CD14-positive monocyte (primary cell): ENCODE data around the gene CORO1A. TPM values are rescaled to one million over a fixed set of nuclear protein-coding genes. Genes with fewer than 3 reads are reported as not detected.
A peak's percentile ranks its signal among the peaks of the same experiment; 100 is the strongest.
"Not testable (repeated sequence)": the region's sequence is repeated elsewhere in the genome, so short reads cannot be mapped to it uniquely, and the experiment has no call there.

Experiments
- DNase-seq, 3 donors: peaks; one replicate each; pipeline ENCODE4 v3.0.0-alpha.2; 2011 to 2022
- H2AFZ ChIP-seq: 2 replicates; pipeline ENCODE4 v1.6.0; 2012; ENCODE audit warnings: mild to moderate bottlenecking, low read depth, low read length, inconsistent platforms; ENCODE audit not compliant: insufficient read depth, poor library complexity, severe bottlenecking
- H3K27ac ChIP-seq, 2 donors: 1 replicate in 1 of 2; 2 replicates in 1 of 2; pipeline ENCODE4 v1.5.1; 2012 to 2013; ENCODE audit warnings: low read length in 2 of 2, control low read depth in 1 of 2, inconsistent platforms in 1 of 2, low read depth in 1 of 2, mild to moderate bottlenecking in 1 of 2
- H3K27me3 ChIP-seq, 2 donors: one replicate each; pipeline versions ENCODE4 v1.6.0 to v1.6.1; 2011 to 2013; ENCODE audit warnings: low read length in 2 of 2; ENCODE audit not compliant: control insufficient read depth in 2 of 2, insufficient read depth in 2 of 2
- H3K36me3 ChIP-seq, 2 donors: replicated peaks in 1 of 2; 1 replicate in 1 of 2; 2 replicates in 1 of 2; pipeline versions ENCODE4 v1.5.1 to v1.6.1; 2012 to 2013; ENCODE audit warnings: low read length in 2 of 2, control low read depth in 1 of 2, inconsistent platforms in 1 of 2, mild to moderate bottlenecking in 1 of 2; ENCODE audit not compliant: insufficient read depth in 2 of 2, control insufficient read depth in 1 of 2
- H3K4me1 ChIP-seq, 2 donors: 1 replicate in 1 of 2; 2 replicates in 1 of 2; pipeline versions ENCODE4 v1.5.1 to v1.6.1; 2012 to 2013; ENCODE audit warnings: low read length in 2 of 2, control low read depth in 1 of 2, inconsistent platforms in 1 of 2, mild to moderate bottlenecking in 1 of 2, moderate library complexity in 1 of 2; ENCODE audit not compliant: insufficient read depth in 2 of 2, control insufficient read depth in 1 of 2
- H3K4me2 ChIP-seq: replicated peaks from 2 replicates; pipeline ENCODE3; 2012; ENCODE audit warnings: low read length, moderate library complexity, mild to moderate bottlenecking; ENCODE audit not compliant: poor library complexity, severe bottlenecking; ENCODE audit errors: extremely low read depth
- H3K4me3 ChIP-seq, 3 experiments: fragments of 200-600 bp in 1 of 3; sonication (generic) in 1 of 3; replicated peaks in 1 of 3; 1 replicate in 2 of 3; 2 replicates in 1 of 3; pipeline ENCODE4 v1.5.1; 2011 to 2013; ENCODE audit warnings: low read length in 3 of 3, mild to moderate bottlenecking in 3 of 3, control low read depth in 2 of 3, low read depth in 2 of 3, inconsistent platforms in 1 of 3, moderate library complexity in 1 of 3
- H3K79me2 ChIP-seq: 2 replicates; pipeline ENCODE4 v1.6.0; 2012; ENCODE audit warnings: mild to moderate bottlenecking, control low read depth, inconsistent platforms, low read length, moderate library complexity; ENCODE audit not compliant: insufficient read depth
- H3K9ac ChIP-seq: 2 replicates; pipeline ENCODE4 v1.6.0; 2017; ENCODE audit warnings: low read length, mild to moderate bottlenecking; ENCODE audit not compliant: insufficient read depth, poor library complexity, severe bottlenecking
- H3K9me3 ChIP-seq, 2 donors: replicated peaks in 1 of 2; 1 replicate in 1 of 2; 2 replicates in 1 of 2; pipeline versions ENCODE4 v1.5.1 to v1.6.1; 2012 to 2013; ENCODE audit warnings: low read length in 2 of 2, control low read depth in 1 of 2; ENCODE audit not compliant: control insufficient read depth in 1 of 2, insufficient read depth in 1 of 2
- H4K20me1 ChIP-seq: 2 replicates; pipeline ENCODE4 v1.6.0; 2012; ENCODE audit warnings: mild to moderate bottlenecking, low read length, control low read depth, moderate library complexity; ENCODE audit not compliant: insufficient read depth
- H3K27ac Mint-ChIP-seq, 7 donors: one replicate each; pipeline ENCODE4 v1.8.0; 2020; ENCODE audit warnings: mild to moderate bottlenecking in 7 of 7, mixed read lengths in 7 of 7, moderate library complexity in 6 of 7, inconsistent platforms in 2 of 7
- H3K27me3 Mint-ChIP-seq, 3 donors: one replicate each; pipeline ENCODE4 v1.8.0; 2021 to 2022; ENCODE audit warnings: low read depth in 3 of 3, mild to moderate bottlenecking in 3 of 3, mixed read lengths in 3 of 3, moderate library complexity in 3 of 3, inconsistent platforms in 1 of 3
- H3K36me3 Mint-ChIP-seq, 2 donors: one replicate each; pipeline ENCODE4 v1.8.0; 2020; ENCODE audit warnings: mixed read lengths in 2 of 2, inconsistent platforms in 1 of 2, mild to moderate bottlenecking in 1 of 2
- H3K4me1 Mint-ChIP-seq: one replicate; pipeline ENCODE4 v1.8.0; 2020; ENCODE audit warnings: mild to moderate bottlenecking, mixed read lengths
- H3K4me3 Mint-ChIP-seq, 2 donors: one replicate each; pipeline ENCODE4 v1.8.0; 2020; ENCODE audit warnings: mild to moderate bottlenecking in 2 of 2, mixed read lengths in 2 of 2, moderate library complexity in 1 of 2
- H3K9me3 Mint-ChIP-seq, 7 donors: one replicate each; pipeline ENCODE4 v1.8.0; 2020 to 2022; ENCODE audit warnings: mixed read lengths in 7 of 7, mild to moderate bottlenecking in 6 of 7, moderate library complexity in 6 of 7, inconsistent platforms in 2 of 7
- CTCF ChIP-seq: fragments of 200-600 bp; IDR thresholded peaks from one replicate; pipeline ENCODE4 v1.8.0; 2022; ENCODE audit warnings: antibody characterized with exemption, mild to moderate bottlenecking
- WGBS: methylation state at CpG from one replicate; pipeline ENCODE4 v1.1.5; 2013; ENCODE audit warnings: missing lambda C conversion rate; ENCODE audit not compliant: insufficient coverage; 5-methylcytosine and 5-hydroxymethylcytosine counted together
- intact Hi-C, 2 donors: fragments of 100-400 bp; cut with micrococcal nuclease; formaldehyde crosslinking; loops; one replicate each; pipeline versions ENCODE4 v1.15.0 to v1.15.1; 2023
- polyA plus RNA-seq, 3 donors: library from polyadenylated mRNA; depleted of rRNA in 1 of 3; unstranded in 2 of 3; stranded (reverse) in 1 of 3; fragments of 300-500 nt in 2 of 3; fragments of >200 nt in 1 of 3; fragmentation: Illumina TruSeq in 2 of 3; gene quantifications; 1 replicate in 2 of 3; 2 replicates in 1 of 3; pipeline ENCODE4 v1.2.3, GENCODE V29; 2012 to 2021

The CORO1A gene
- polyA plus RNA-seq, 3 donors, result 1,314 to 1,363 (median 1,346) TPM

- H3K4me3 Mint-ChIP-seq, H3K9me3 ChIP-seq, H3K9ac ChIP-seq, H3K9me3 Mint-ChIP-seq, H3K4me2 ChIP-seq, H3K79me2 ChIP-seq, H3K36me3 Mint-ChIP-seq, H3K27me3 ChIP-seq, H3K4me3 ChIP-seq, H3K27ac Mint-ChIP-seq, H2AFZ ChIP-seq, H3K27ac ChIP-seq, H3K27me3 Mint-ChIP-seq, H3K36me3 ChIP-seq, DNase-seq, H4K20me1 ChIP-seq, intact Hi-C loops: not testable (repeated sequence)
- 95% methylated on average over 12 of the region's 38 CpGs for WGBS
- peaks cover 41% of the 10 kb centered on the region for H3K4me1 Mint-ChIP-seq
- H3K4me1 ChIP-seq, result peaks cover 42 to 45% of the 10 kb centered on the region in 2 donors
Observed at GRCh38 chr16:30169416-30169815, 14.0 kb upstream of the CORO1A start.

DNA sequence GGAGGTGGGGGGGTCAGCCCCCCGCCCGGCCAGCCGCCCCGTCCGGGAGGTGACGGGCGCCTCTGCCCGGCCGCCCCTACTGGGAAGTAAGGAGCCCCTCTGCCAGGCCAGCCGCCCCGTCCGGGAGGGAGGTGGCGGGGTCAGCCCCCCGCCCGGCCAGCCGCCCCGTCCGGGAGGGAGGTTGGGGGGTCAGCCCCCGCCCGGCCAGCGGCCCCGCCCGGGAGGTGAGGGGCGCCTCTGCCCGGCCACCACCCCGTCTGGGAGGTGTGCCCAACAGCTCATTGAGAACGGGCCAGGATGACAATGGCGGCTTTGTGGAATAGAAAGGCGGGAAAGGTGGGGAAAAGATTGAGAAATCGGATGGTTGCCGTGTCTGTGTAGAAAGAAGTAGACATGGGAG lies 13.3 kb upstream of the CORO1A start:
- H2AFZ ChIP-seq, H3K36me3 Mint-ChIP-seq, H3K79me2 ChIP-seq, H3K4me3 ChIP-seq, H3K36me3 ChIP-seq, H3K9me3 ChIP-seq, DNase-seq, H3K27ac Mint-ChIP-seq, H4K20me1 ChIP-seq, H3K27me3 Mint-ChIP-seq, H3K27ac ChIP-seq, H3K4me3 Mint-ChIP-seq, H3K9me3 Mint-ChIP-seq, H3K27me3 ChIP-seq, intact Hi-C loops, H3K4me2 ChIP-seq, H3K9ac ChIP-seq: not testable (repeated sequence)
- peaks cover 36 to 38% of the 10 kb centered on the region in 2 donors for H3K4me1 ChIP-seq
- H3K4me1 Mint-ChIP-seq, result peaks cover 33% of the 10 kb centered on the region
- no CpG with 5 or more reads among the region's 31 CpGs for WGBS

- TF ChIP-seq CTCF, result no peak
- H3K36me3 ChIP-seq, result no peaks in the 10 kb centered on the region
- H3K27me3 ChIP-seq, result no peaks in the 10 kb centered on the region
- H3K27me3 Mint-ChIP-seq, result peaks cover 0 to 5% (median 0%) of the 10 kb centered on the region in 3 donors
- no peak overlapping the region for H3K4me2 ChIP-seq
- H3K9me3 ChIP-seq, result no peaks in the 10 kb centered on the region
- no peak overlapping the region for H3K4me3 Mint-ChIP-seq
- no peak overlapping the region for H3K9ac ChIP-seq
- no peak overlapping the region for H3K27ac Mint-ChIP-seq
- peaks cover 21% of the 10 kb centered on the region for H3K4me1 Mint-ChIP-seq
- H3K79me2 ChIP-seq, result no peaks in the 10 kb centered on the region
- no peaks in the 10 kb centered on the region for H3K9me3 Mint-ChIP-seq
- H3K27ac ChIP-seq, result no peak overlapping the region
- no peaks in the 10 kb centered on the region for H3K36me3 Mint-ChIP-seq
- no peak overlapping the region for H3K4me3 ChIP-seq
- H4K20me1 ChIP-seq, result no peaks in the 10 kb centered on the region
- DNase-seq, result no peak
- H3K4me1 ChIP-seq, result peaks cover 22 to 23% of the 10 kb centered on the region in 2 donors
- WGBS, result no CpG with 5 or more reads among the region's 7 CpGs
- intact Hi-C loops, result no loop called here
- no peak overlapping the region for H2AFZ ChIP-seq
Observed at GRCh38 chr16:30173054-30173453, 10.3 kb upstream of the CORO1A start.

- H3K9me3 ChIP-seq, H3K27me3 Mint-ChIP-seq, H3K36me3 ChIP-seq, H4K20me1 ChIP-seq, intact Hi-C loops, H3K27ac ChIP-seq, H3K27me3 ChIP-seq, H2AFZ ChIP-seq, H3K9ac ChIP-seq, H3K4me3 Mint-ChIP-seq, H3K9me3 Mint-ChIP-seq, H3K79me2 ChIP-seq, H3K36me3 Mint-ChIP-seq: not testable (repeated sequence)
- 40% methylated on average over 3 of the region's 6 CpGs for WGBS
- peak overlapping the region; percentile 26 for H3K4me2 ChIP-seq
- H3K4me1 ChIP-seq, result peaks cover 14 to 16% of the 10 kb centered on the region in 2 donors
- H3K4me1 Mint-ChIP-seq, result peaks cover 15% of the 10 kb centered on the region
- H3K27ac Mint-ChIP-seq, result peak overlapping the region in 4 of 7 donors; percentile 14 to 61 (median 45)
- peak overlapping the region in 1 of 3 experiments; percentile 25 for H3K4me3 ChIP-seq
- DNase-seq, result peak in 2 of 3 donors; percentile 54 to 58
Observed at GRCh38 chr16:30176876-30177275, 6.5 kb upstream of the CORO1A start.
